D721Med (cell line): Measurements from ENCODE around the gene FBXL22.

Experiments used
- DNase-seq: peaks from one replicate; pipeline ENCODE4 v3.0.0; 2011; ENCODE audit warnings: low spot score; ENCODE audit not compliant: insufficient read length
- FAIRE-seq: peaks from 2 replicates; lab custom pipeline; 2011; peaks lifted over from hg19 to GRCh38; lab: Jason Lieb, UNC
- TF ChIP-seq, protein P1 (sequence below): IDR thresholded peaks from 2 replicates; pipeline ENCODE4 v1.5.1; 2012; ENCODE audit warnings: mild to moderate bottlenecking, control low read depth; ENCODE audit not compliant: insufficient read depth; ENCODE audit errors: missing control alignments

Gene FBXL22

DNA sequence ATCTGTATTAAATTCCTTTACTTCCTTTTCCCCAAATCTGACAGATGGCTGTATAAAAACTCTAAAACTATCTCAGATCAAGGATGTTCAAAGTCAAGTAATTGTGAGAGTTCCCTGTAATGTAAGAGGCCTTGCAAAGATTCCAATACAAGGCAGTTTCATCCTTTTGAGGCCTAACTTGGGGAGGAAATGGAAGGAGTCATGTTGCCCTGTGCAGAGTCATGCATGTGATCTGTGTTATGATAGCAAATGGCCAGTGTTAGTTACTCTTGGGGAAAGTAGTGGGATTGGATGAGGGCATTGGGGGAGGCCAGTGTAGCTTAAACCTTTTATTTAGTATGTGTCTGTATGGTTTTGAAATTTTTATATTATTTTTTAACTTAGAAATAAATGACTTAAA is 23.7 kb upstream of the FBXL22 start:
- TF ChIP-seq, protein P1, sequence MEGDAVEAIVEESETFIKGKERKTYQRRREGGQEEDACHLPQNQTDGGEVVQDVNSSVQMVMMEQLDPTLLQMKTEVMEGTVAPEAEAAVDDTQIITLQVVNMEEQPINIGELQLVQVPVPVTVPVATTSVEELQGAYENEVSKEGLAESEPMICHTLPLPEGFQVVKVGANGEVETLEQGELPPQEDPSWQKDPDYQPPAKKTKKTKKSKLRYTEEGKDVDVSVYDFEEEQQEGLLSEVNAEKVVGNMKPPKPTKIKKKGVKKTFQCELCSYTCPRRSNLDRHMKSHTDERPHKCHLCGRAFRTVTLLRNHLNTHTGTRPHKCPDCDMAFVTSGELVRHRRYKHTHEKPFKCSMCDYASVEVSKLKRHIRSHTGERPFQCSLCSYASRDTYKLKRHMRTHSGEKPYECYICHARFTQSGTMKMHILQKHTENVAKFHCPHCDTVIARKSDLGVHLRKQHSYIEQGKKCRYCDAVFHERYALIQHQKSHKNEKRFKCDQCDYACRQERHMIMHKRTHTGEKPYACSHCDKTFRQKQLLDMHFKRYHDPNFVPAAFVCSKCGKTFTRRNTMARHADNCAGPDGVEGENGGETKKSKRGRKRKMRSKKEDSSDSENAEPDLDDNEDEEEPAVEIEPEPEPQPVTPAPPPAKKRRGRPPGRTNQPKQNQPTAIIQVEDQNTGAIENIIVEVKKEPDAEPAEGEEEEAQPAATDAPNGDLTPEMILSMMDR = no peak
- FAIRE-seq = no peak
- no peak for DNase-seq

DNA sequence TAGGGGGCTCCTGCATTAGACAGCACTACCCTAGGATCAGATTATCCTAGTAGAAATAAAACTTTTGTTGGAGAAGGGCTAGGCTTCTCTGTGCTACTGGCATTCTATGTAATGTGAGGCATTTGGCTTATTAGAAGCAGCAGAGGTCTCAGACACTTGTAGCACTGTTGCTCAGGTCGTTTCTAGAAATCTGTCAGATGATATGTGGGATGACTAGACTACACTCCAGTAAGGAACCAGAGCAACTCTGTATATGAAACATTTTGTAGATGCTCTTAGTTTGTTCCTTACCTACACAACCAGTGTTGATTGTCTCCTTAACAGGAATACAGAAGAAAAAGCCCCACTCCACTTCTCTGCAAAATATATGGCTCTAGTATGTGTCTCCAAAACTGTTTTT is 21.9 kb upstream of the FBXL22 start:
- TF ChIP-seq, protein P1 = no peak
- no peak for DNase-seq
- no peak for FAIRE-seq

DNA sequence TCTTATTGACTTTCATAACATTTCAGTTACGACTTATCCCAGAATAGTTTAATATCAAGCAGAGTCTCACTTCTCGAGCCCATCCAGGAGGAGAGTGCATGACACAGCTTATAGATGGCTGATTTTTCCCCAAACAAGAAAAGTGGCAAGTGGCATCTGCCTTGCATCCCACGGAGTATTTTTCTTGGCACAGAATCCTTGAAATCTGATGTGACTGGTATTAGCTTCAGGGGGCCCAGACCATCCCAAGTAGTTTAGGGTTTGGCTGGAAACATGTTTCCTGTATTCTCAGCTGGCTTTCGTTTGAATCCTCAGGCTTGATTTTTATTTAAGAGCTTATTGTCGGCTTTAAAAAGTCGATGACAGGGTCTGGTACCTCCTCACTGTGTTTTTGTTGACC is 20.7 kb upstream of the FBXL22 start:
- no peak for FAIRE-seq
- no peak for DNase-seq
- TF ChIP-seq, protein P1 = no peak

DNA sequence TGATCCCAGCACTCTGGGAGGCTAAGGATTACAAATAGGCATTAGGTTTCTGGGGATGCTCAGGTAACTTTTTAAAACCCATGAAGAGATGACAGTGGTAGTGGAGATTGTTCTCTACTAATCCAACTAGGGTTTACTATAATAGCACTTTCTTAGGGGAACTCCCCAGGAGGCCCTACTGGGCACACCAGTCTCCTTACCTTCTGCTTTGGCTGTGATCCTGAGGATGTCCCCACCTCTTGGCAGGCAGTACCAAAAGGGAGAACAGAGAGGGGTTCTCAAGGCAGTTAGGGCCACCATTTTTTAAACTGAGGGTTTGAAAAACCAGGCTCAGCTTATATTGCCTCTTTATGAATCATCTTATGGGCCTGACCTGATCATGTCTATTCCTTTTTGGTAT is 15.0 kb upstream of the FBXL22 start:
- DNase-seq = no peak
- FAIRE-seq = no peak
- TF ChIP-seq, protein P1 = no peak

DNA sequence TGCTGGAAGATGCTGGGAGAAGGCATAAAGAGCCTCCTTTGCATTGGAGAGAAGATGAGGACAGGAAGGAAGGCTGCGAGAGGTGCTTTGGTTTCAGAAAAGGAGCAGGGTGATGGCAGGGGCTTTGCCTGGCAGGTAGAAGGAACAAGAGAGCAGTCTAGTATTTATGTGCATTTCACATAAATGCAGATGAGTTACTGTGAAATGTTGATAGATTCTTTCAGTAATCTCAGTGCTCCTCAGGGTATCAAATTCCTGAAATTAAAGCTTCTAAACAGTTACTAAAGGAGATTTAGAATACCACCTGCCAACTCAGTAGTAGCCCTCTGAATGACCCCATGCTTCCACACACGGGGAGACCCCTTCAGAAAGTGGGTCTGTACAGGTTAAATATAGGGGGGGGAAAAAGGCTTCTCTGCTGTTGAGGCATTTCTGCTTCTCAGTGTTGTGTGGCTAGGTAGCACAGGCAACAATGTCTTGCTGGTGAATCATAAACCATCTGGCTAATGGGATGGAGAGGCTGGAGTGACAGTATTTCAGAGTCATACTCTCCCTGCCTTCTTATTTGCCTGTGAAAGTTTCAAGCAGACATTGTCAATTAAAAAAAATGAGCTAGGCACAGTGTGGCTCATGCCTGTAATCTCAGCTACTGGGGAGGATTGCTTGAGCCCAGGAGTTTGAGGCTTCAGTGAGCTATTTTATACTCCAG is 14.3 kb upstream of the FBXL22 start:
- TF ChIP-seq, protein P1 = no peak
- DNase-seq (no peak), FAIRE-seq (no peak)

DNA sequence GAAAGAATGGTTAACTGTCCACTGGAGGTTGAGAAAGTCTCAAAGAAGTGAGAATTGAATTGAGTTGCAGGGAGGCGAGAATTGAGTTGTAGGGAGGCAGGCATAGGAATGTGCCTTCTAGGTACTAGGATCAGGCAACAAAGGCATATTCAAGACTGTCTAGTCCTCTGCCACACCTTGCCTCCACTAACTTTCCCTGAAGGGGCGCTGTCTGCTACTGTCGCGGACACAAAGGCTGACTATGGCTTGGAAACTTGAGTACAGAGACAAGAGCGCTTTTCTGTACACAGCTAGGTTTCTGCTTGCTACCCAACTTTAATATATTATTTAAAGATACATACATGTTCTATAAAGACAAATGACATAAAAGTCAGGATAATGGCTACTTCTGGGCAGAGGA is 10.4 kb upstream of the FBXL22 start:
- TF ChIP-seq, protein P1 = no peak
- FAIRE-seq (no peak), DNase-seq (no peak)

DNA sequence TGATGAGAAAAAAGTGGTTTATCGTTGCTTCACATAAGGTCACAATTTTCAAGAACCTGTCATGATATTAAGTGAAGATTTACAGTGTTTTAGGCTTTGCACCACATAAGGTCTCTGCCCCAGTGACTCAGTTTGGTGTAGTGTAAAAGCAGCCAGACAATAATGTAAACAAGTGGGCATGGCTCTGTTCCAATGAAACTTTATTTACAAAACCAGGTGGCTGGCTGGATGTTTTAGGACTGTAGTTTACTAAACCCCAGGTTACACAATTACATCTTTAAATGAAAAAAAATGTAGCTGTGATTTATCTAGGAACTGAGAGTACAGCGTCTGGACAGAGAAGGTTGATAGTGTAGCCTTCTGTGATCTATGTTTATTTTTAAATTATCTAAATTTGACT is 9.7 kb upstream of the FBXL22 start:
- TF ChIP-seq, protein P1 = no peak
- DNase-seq (no peak), FAIRE-seq (no peak)
